ENCODE measurements around the gene QARS1. TPM values are rescaled to one million over a fixed set of nuclear protein-coding genes. Genes with fewer than 3 reads are reported as not detected.

QARS1 gene
- total and polyA plus RNA-seq, 2 of the 8 experiments (the other 6 are each of a cell fraction or from before 2014, with no cell fraction given), result 353 to 581 TPM

- no peak for TF ChIP-seq CHD7 (IDR thresholded peaks at IDR 0.05; ENCODE audit: insufficient replicate concordance, low read length)
- no peak for TF ChIP-seq CHD2 (IDR thresholded peaks at IDR 0.05; ENCODE audit: low read length)
- no peak for TF ChIP-seq ZNF274 (IDR thresholded peaks at IDR 0.05; ENCODE audit: borderline replicate concordance, extremely low read depth, low read length)
- no peak for TF ChIP-seq RXRA (IDR thresholded peaks at IDR 0.05; ENCODE audit: insufficient read depth, low read depth, low read length)
- no peak for TF ChIP-seq POLR2AphosphoS5 (IDR thresholded peaks at IDR 0.05; ENCODE audit: low read depth, low read length)
Observed at GRCh38 chr3:49081429-49081828, 23.1 kb downstream of the QARS1 start (continued).

Measured in H1 (cell line).